RKO (cell line): ENCODE data around the gene JAG2.

ENCODE experiments used
- DNase-seq: peaks from one replicate; pipeline ENCODE4 v3.0.0-alpha.2; 2016; ENCODE audit warnings: low spot score

JAG2 gene

GRCh38 chr14:105138551-105139111 is 29.9 kb downstream of the JAG2 start:
- DNase-seq: no peak

- DNase-seq: no peak
Measured at GRCh38 chr14:105138021-105138541, 30.5 kb downstream of the JAG2 start.

GRCh38 chr14:105137481-105138020 is 31.0 kb downstream of the JAG2 start:
- no peak for DNase-seq

- no peak for DNase-seq
Measured at GRCh38 chr14:105136401-105137322, 31.9 kb downstream of the JAG2 start.

- no peak for DNase-seq
Measured at GRCh38 chr14:105135700-105136395, 32.7 kb downstream of the JAG2 start.

GRCh38 chr14:105132921-105133654 is 35.5 kb downstream of the JAG2 start:
- DNase-seq: no peak

- DNase-seq: no peak
Measured at GRCh38 chr14:105131241-105131640, 37.3 kb downstream of the JAG2 start.

- peak; percentile 3 for DNase-seq
Measured at GRCh38 chr14:105128059-105128458, 40.5 kb downstream of the JAG2 start.

- no peak for DNase-seq
Measured at GRCh38 chr14:105126981-105127329, 41.6 kb downstream of the JAG2 start.

GRCh38 chr14:105126126-105126980 is 42.2 kb downstream of the JAG2 start:
- DNase-seq: no peak

- DNase-seq: no peak
Measured at GRCh38 chr14:105124823-105125222, 43.8 kb downstream of the JAG2 start.

- DNase-seq: no peak
Measured at GRCh38 chr14:105123981-105124765, 44.4 kb downstream of the JAG2 start.

- DNase-seq: no peak
Measured at GRCh38 chr14:105123064-105123665, 45.4 kb downstream of the JAG2 start.

GRCh38 chr14:105120056-105120455 is 48.5 kb downstream of the JAG2 start:
- DNase-seq: no peak

- no peak for DNase-seq
Measured at GRCh38 chr14:105119408-105120025, 49.1 kb downstream of the JAG2 start.

- DNase-seq: no peak
Measured at GRCh38 chr14:105118646-105119407, 49.7 kb downstream of the JAG2 start.

GRCh38 chr14:105117710-105118385 is 50.7 kb downstream of the JAG2 start:
- no peak for DNase-seq

- DNase-seq: no peak
Measured at GRCh38 chr14:105117257-105117646, 51.3 kb downstream of the JAG2 start.
